HepG2 (cell line): ENCODE measurements around the gene FBXO10. TPM values are rescaled to one million over a fixed set of nuclear protein-coding genes. Genes with fewer than 3 reads are reported as not detected.

Source experiments
- ATAC-seq: fragments of 200-7000 bp; cut with Tn5 transposase; 3 replicates; pipeline ENCODE4 v1.9.1; 2020; ENCODE audit warnings: mild to moderate bottlenecking, moderate library complexity
- BruUV-seq: library from RNA; stranded (reverse); fragments of 400-500 nt; replicated peaks from 2 replicates; lab custom pipeline; 2021; lab: Mats Ljungman, UMichigan
- CTCF ChIA-PET: fragments of 300-600 bp; formaldehyde crosslinking; extraction: SDS; loops from one replicate; lab custom pipeline; 2021; ENCODE audit warnings: low total read pairs, inconsistent platforms, low intra/inter-chr PET ratio; lab: Yijun Ruan, JAX
- POLR2A ChIA-PET: fragments of 350-600 bp; sonication (Branson Sonifier 250); formaldehyde crosslinking; loops from one replicate; lab custom pipeline; 2020; ENCODE audit warnings: antibody characterized with exemption, inconsistent platforms; lab: Yijun Ruan, JAX
- DNase-seq: peaks from one replicate; pipeline ENCODE4 v3.0.0-alpha.2; 2015; ENCODE audit warnings: low spot score
- FAIRE-seq: peaks from 3 replicates; lab custom pipeline; 2011; peaks lifted over from hg19 to GRCh38; lab: Jason Lieb, UNC
- H2AFZ ChIP-seq: one replicate; pipeline ENCODE4 v1.6.1; 2011; ENCODE audit warnings: low read length, inconsistent platforms
- H3K27ac ChIP-seq: fragments of 300-600 bp; 3 replicates; pipeline ENCODE4 v1.8.0; 2011; ENCODE audit warnings: mixed run types, mild to moderate bottlenecking, mixed read lengths, low read length, inconsistent platforms; ENCODE audit not compliant: insufficient read depth; ENCODE audit errors: extremely low read length
- H3K27me3 ChIP-seq, 2 experiments: fragments of 200-600 bp in 1 of 2; 2 replicates in 1 of 2; 3 replicates in 1 of 2; pipeline versions ENCODE4 v1.6.0 to v1.8.0; 2011; ENCODE audit warnings: low read length in 2 of 2, mild to moderate bottlenecking in 2 of 2, moderate library complexity in 2 of 2, inconsistent platforms in 1 of 2; ENCODE audit not compliant: insufficient read depth in 2 of 2, control insufficient read depth in 1 of 2
- H3K36me3 ChIP-seq, 2 experiments: fragments of 200-600 bp in 1 of 2; replicated peaks in 1 of 2; 2 replicates in 1 of 2; 3 replicates in 1 of 2; pipeline versions ENCODE4 v1.5.1 to v1.8.0; 2011; ENCODE audit warnings: low read length in 2 of 2, inconsistent platforms in 1 of 2; ENCODE audit not compliant: insufficient read depth in 2 of 2, control insufficient read depth in 1 of 2
- H3K4me1 ChIP-seq: 2 replicates; pipeline ENCODE4 v1.5.1; 2012; ENCODE audit warnings: low read length, inconsistent platforms; ENCODE audit not compliant: insufficient read depth
- H3K4me2 ChIP-seq: 2 replicates; pipeline ENCODE4 v1.6.0; 2011; ENCODE audit warnings: low read depth, low read length, inconsistent platforms
- H3K4me3 ChIP-seq, 3 experiments: fragments of 200-600 bp in 1 of 3; sonication (generic), shearing (Covaris generic) in 1 of 3; replicated peaks in 1 of 3; 2 replicates each; pipeline ENCODE4 v1.5.1; 2011 to 2016; ENCODE audit warnings: low read length in 3 of 3, inconsistent platforms in 2 of 3, low read depth in 2 of 3, mild to moderate bottlenecking in 2 of 3, control low read depth in 1 of 3, mixed read lengths in 1 of 3; ENCODE audit not compliant: insufficient read depth in 1 of 3
- H3K79me2 ChIP-seq: one replicate; pipeline ENCODE4 v1.6.1; 2011; ENCODE audit warnings: low read length, inconsistent platforms; ENCODE audit not compliant: insufficient read depth
- H3K9ac ChIP-seq: 2 replicates; pipeline ENCODE4 v1.6.0; 2011; ENCODE audit warnings: mild to moderate bottlenecking, low read depth, low read length, inconsistent platforms; ENCODE audit not compliant: insufficient read depth
- H3K9me3 ChIP-seq: 2 replicates; pipeline ENCODE4 v1.5.1; 2012; ENCODE audit warnings: mild to moderate bottlenecking, low read length
- H4K20me1 ChIP-seq: 2 replicates; pipeline ENCODE4 v1.6.0; 2011; ENCODE audit warnings: inconsistent platforms, mild to moderate bottlenecking, low read length, moderate library complexity; ENCODE audit not compliant: insufficient read depth
- ELF4 ChIP-seq: sonication (generic); formaldehyde crosslinking; IDR thresholded peaks from 2 replicates; pipeline ENCODE4 v1.5.0; 2020; ENCODE audit warnings: missing genetic modification reagents, mild to moderate bottlenecking, moderate library complexity, borderline replicate concordance
- GMEB2 ChIP-seq: IDR thresholded peaks from 2 replicates; pipeline ENCODE4 v1.6.1; 2016; ENCODE audit warnings: missing biosample characterization, missing genetic modification reagents, low read depth
- SNAPC2 ChIP-seq: sonication (generic); formaldehyde crosslinking; IDR thresholded peaks from 2 replicates; pipeline ENCODE4 v1.8.1; 2022; ENCODE audit warnings: mild to moderate bottlenecking, missing genetic modification reagents
- ZNF703 ChIP-seq: sonication (generic); formaldehyde crosslinking; IDR thresholded peaks from 2 replicates; pipeline ENCODE4 v1.5.1; 2020; ENCODE audit warnings: missing genetic modification reagents, mild to moderate bottlenecking, moderate library complexity, borderline replicate concordance
- WGBS: methylation state at CpG from one replicate; pipeline ENCODE4 v1.1.6; 2017; ENCODE audit warnings: low lambda C conversion rate; 5-methylcytosine and 5-hydroxymethylcytosine counted together
- in situ Hi-C: cut with HindIII; loops from 2 replicates; pipeline ENCODE4 v1.10.0; 2017; ENCODE audit warnings: low pct_unique_long_range_greater_than_20kb; ENCODE audit not compliant: extremely low pct_ligation_motif_present
- intact Hi-C: fragments of 100-400 bp; cut with micrococcal nuclease; formaldehyde crosslinking; loops from one replicate; pipeline ENCODE4 v1.10.0; 2022; ENCODE audit not compliant: unreplicated experiment
- polyA plus RNA-seq, 8 experiments: library from polyadenylated mRNA; depleted of rRNA in 3 of 8; stranded (reverse) in 7 of 8; unstranded in 1 of 8; fragments of >200 nt; fragmentation: Illumina TruSeq in 4 of 8; extraction: Trizol in 4 of 8; gene quantifications; 2 replicates each; pipeline versions ENCODE4 v1.2.1 to v1.2.3, GENCODE V29; 2011 to 2016; ENCODE audit warnings: low read depth in 4 of 8, missing spikeins in 1 of 8, mixed read lengths in 1 of 8; ENCODE audit not compliant: insufficient read depth in 1 of 8
- total RNA-seq, 5 experiments: library from RNA; depleted of rRNA; stranded (reverse); fragments of >200 nt; fragmentation: Illumina TruSeq; extraction: Trizol; gene quantifications; 2 replicates each; pipeline ENCODE4 v1.2.3, GENCODE V29; 2016; ENCODE audit warnings: low read depth in 1 of 5
- TF ChIP-seq, protein P1 (sequence below): sonication (generic); formaldehyde crosslinking; IDR thresholded peaks from 2 replicates; pipeline ENCODE4 v1.4.0; 2020; ENCODE audit warnings: missing genetic modification reagents
- TF ChIP-seq, protein P2 (sequence below): sonication (generic); formaldehyde crosslinking; IDR thresholded peaks from 2 replicates; pipeline ENCODE4 v1.5.1; 2020; ENCODE audit warnings: mild to moderate bottlenecking, moderate library complexity, missing genetic modification reagents

FBXO10 gene
- total and polyA plus RNA-seq, 2 of the 13 experiments (the other 11 are each of a cell fraction or from before 2014, with no cell fraction given), result 3.1 to 5.1 TPM

DNA sequence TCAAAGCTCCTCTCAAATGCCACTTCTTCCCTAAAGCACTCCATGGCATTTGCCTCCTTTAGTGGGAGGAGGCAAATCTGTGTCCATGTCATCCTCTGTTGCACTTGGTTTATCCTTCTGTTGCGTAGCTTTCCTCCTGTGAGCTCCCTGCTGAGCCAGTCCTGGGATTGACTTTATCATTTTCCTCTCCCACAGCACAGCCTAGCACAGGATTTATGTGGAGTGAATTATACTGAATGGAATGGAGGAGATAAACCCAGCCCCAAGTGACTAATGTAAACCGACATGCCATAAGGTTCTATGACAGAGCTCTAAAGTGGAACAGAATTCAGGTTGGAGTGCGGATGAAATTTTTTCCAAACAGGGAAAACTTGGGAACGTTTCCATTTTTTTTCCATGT lies 42.6 kb upstream of the FBXO10 start:
- in situ Hi-C loops, result no loop called here
- DNase-seq (no peak), FAIRE-seq (no peak), ATAC-seq (no peak)
- Histone ChIP-seq H3K36me3 (no peaks in the 10 kb centered on the region), H3K79me2 (no peaks in the 10 kb centered on the region), H3K9me3 (no peaks in the 10 kb centered on the region), H3K4me2 (no peak overlapping the region), H4K20me1 (no peaks in the 10 kb centered on the region), H3K27ac (no peak overlapping the region), H2AFZ (no peak overlapping the region), H3K27me3 (peaks cover 0 to 43% of the 10 kb centered on the region in 2 experiments; a peak in 3 of 5 replicates), H3K9ac (no peak overlapping the region), H3K4me1 (no peaks in the 10 kb centered on the region), H3K4me3 (no peak overlapping the region)
- no peak for TF ChIP-seq ELF4 (CRISPR knock-in tag)
- TF ChIP-seq, protein P1, sequence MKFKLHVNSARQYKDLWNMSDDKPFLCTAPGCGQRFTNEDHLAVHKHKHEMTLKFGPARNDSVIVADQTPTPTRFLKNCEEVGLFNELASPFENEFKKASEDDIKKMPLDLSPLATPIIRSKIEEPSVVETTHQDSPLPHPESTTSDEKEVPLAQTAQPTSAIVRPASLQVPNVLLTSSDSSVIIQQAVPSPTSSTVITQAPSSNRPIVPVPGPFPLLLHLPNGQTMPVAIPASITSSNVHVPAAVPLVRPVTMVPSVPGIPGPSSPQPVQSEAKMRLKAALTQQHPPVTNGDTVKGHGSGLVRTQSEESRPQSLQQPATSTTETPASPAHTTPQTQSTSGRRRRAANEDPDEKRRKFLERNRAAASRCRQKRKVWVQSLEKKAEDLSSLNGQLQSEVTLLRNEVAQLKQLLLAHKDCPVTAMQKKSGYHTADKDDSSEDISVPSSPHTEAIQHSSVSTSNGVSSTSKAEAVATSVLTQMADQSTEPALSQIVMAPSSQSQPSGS (CRISPR knock-in tag), result no peak
- TF ChIP-seq, protein P2, sequence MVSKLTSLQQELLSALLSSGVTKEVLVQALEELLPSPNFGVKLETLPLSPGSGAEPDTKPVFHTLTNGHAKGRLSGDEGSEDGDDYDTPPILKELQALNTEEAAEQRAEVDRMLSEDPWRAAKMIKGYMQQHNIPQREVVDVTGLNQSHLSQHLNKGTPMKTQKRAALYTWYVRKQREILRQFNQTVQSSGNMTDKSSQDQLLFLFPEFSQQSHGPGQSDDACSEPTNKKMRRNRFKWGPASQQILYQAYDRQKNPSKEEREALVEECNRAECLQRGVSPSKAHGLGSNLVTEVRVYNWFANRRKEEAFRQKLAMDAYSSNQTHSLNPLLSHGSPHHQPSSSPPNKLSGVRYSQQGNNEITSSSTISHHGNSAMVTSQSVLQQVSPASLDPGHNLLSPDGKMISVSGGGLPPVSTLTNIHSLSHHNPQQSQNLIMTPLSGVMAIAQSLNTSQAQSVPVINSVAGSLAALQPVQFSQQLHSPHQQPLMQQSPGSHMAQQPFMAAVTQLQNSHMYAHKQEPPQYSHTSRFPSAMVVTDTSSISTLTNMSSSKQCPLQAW (CRISPR knock-in tag), result no peak
- no peak for TF ChIP-seq GMEB2 (CRISPR knock-in tag)
- TF ChIP-seq ZNF703 (CRISPR knock-in tag), result no peak
- no peak for TF ChIP-seq SNAPC2 (CRISPR knock-in tag)
- WGBS, result 37% methylated on average over 4 of the region's 4 CpGs
- POLR2A ChIA-PET, result no interaction called here
- CTCF ChIA-PET, result no interaction called here
- intact Hi-C loops, result no loop called here
- no TSS peak for BruUV-seq
